Common myeloid progenitor, CD34-positive (primary cell): ENCODE results near the gene FBXO28.

Experiments
- CTCF ChIA-PET: fragments of 350-600 bp; sonication (Branson Sonifier 250); formaldehyde crosslinking; loops from one replicate; lab custom pipeline; 2021; ENCODE audit warnings: antibody characterized with exemption; lab: Charles Lee
- POLR2A ChIA-PET: fragments of 350-600 bp; sonication (Branson Sonifier 250); formaldehyde crosslinking; loops from one replicate; lab custom pipeline; 2021; ENCODE audit warnings: antibody characterized with exemption; lab: Charles Lee
- DNase-seq, 3 donors: peaks; one replicate each; pipeline versions ENCODE4 v3.0.0 to v3.0.0-alpha.2; 2013
- H3K27ac ChIP-seq, 2 experiments: 1 replicate in 1 of 2; 2 replicates in 1 of 2; pipeline ENCODE4 v1.7.0; 2013; ENCODE audit warnings: inconsistent platforms in 2 of 2, low read length in 2 of 2, mild to moderate bottlenecking in 2 of 2, low read depth in 1 of 2, moderate library complexity in 1 of 2; ENCODE audit not compliant: severe bottlenecking in 2 of 2, insufficient read depth in 1 of 2, poor library complexity in 1 of 2
- H3K27me3 ChIP-seq, 5 experiments: replicated peaks in 2 of 5; 1 replicate in 3 of 5; 2 replicates in 2 of 5; pipeline versions ENCODE4 v1.6.1 to v1.7.0; 2013; ENCODE audit warnings: low read length in 4 of 5, mild to moderate bottlenecking in 2 of 5, moderate library complexity in 2 of 5, inconsistent platforms in 1 of 5; ENCODE audit not compliant: insufficient read depth in 5 of 5, control insufficient read depth in 4 of 5
- H3K36me3 ChIP-seq, 4 experiments: 1 replicate in 2 of 4; 2 replicates in 2 of 4; pipeline versions ENCODE4 v1.6.1 to v1.7.0; 2013; ENCODE audit warnings: low read length in 3 of 4, control low read depth in 1 of 4, mild to moderate bottlenecking in 1 of 4; ENCODE audit not compliant: control insufficient read depth in 4 of 4, insufficient read depth in 4 of 4
- H3K4me1 ChIP-seq, 4 experiments: 1 replicate in 3 of 4; 2 replicates in 1 of 4; pipeline versions ENCODE4 v1.6.1 to v1.7.1; 2013; ENCODE audit warnings: low read length in 3 of 4, mild to moderate bottlenecking in 3 of 4, control low read depth in 1 of 4, inconsistent platforms in 1 of 4, moderate library complexity in 1 of 4; ENCODE audit not compliant: control insufficient read depth in 4 of 4, insufficient read depth in 4 of 4; ENCODE audit errors: control extremely low read depth in 1 of 4
- H3K4me3 ChIP-seq, 7 experiments: 1 replicate in 4 of 7; 2 replicates in 3 of 7; pipeline versions ENCODE4 v1.5.1 to v1.7.0; 2013; ENCODE audit warnings: mild to moderate bottlenecking in 7 of 7, low read length in 6 of 7, moderate library complexity in 6 of 7, inconsistent platforms in 2 of 7, low read depth in 2 of 7, control low read depth in 1 of 7; ENCODE audit not compliant: insufficient read depth in 4 of 7, control insufficient read depth in 1 of 7; ENCODE audit errors: extremely low read depth in 1 of 7
- H3K9me3 ChIP-seq, 5 experiments: 1 replicate in 4 of 5; 2 replicates in 1 of 5; pipeline versions ENCODE4 v1.6.1 to v1.7.1; 2013; ENCODE audit warnings: low read length in 4 of 5, mild to moderate bottlenecking in 2 of 5, inconsistent platforms in 1 of 5, low read depth in 1 of 5, moderate library complexity in 1 of 5; ENCODE audit not compliant: control insufficient read depth in 4 of 5, insufficient read depth in 2 of 5; ENCODE audit errors: control extremely low read depth in 1 of 5
- WGBS: methylation state at CpG from one replicate; pipeline ENCODE4 v1.1.5; 2013; ENCODE audit not compliant: insufficient coverage; 5-methylcytosine and 5-hydroxymethylcytosine counted together

FBXO28 gene

GRCh38 chr1:224109981-224110380, 3.9 kb upstream of the FBXO28 start:
- no peaks in the 10 kb centered on the region for H3K36me3 ChIP-seq
- no peak overlapping the region for H3K4me3 ChIP-seq
- H3K9me3 ChIP-seq: no peaks in the 10 kb centered on the region
- POLR2A ChIA-PET: no interaction called here
- peaks cover 5 to 13% (median 10%) of the 10 kb centered on the region in 4 experiments for H3K4me1 ChIP-seq
- no peak for DNase-seq
- no peak overlapping the region for H3K27ac ChIP-seq
- H3K27me3 ChIP-seq: no peaks in the 10 kb centered on the region
- CTCF ChIA-PET: interaction anchor here (1.0 kb wide), 1 partner anchor 26 kb away, joined by 3 read pairs; no protein-coding TSS in a partner anchor
- WGBS: no CpG with 5 or more reads among the region's 1 CpG

- no peaks in the 10 kb centered on the region for H3K36me3 ChIP-seq
- DNase-seq: no peak
- no CpG with 5 or more reads among the region's 10 CpGs for WGBS
- CTCF ChIA-PET: no interaction called here
- H3K4me1 ChIP-seq: peaks cover 7 to 25% (median 18%) of the 10 kb centered on the region in 4 experiments
- H3K4me3 ChIP-seq: peak overlapping the region in 4 of 7 experiments; percentile 80 to 96 (median 88)
- POLR2A ChIA-PET: no interaction called here
- no peaks in the 10 kb centered on the region for H3K9me3 ChIP-seq
- no peaks in the 10 kb centered on the region for H3K27me3 ChIP-seq
- peak overlapping the region in 1 of 2 experiments; percentile 83 for H3K27ac ChIP-seq
Observed at GRCh38 chr1:224113005-224113404, 906 bp upstream of the FBXO28 start.

- H3K9me3 ChIP-seq: no peaks in the 10 kb centered on the region
- peak overlapping the region; percentile 66 to 96 (median 82) for H3K4me3 ChIP-seq
- peaks cover 0 to under 1% (median under 1%) of the 10 kb centered on the region in 4 experiments for H3K36me3 ChIP-seq
- peaks cover 7 to 25% (median 18%) of the 10 kb centered on the region in 4 experiments for H3K4me1 ChIP-seq
- no CpG with 5 or more reads among the region's 2 CpGs for WGBS
- peak in 1 of 3 donors; percentile 33 for DNase-seq
- CTCF ChIA-PET: interaction anchor here (0.8 kb wide), 1 partner anchor 220 kb away, joined by 4 read pairs; no protein-coding TSS in a partner anchor
- peak overlapping the region; percentile 83 to 94 for H3K27ac ChIP-seq
- POLR2A ChIA-PET: interaction anchor here (1.2 kb wide), 1 partner anchor 220 kb away, joined by 3 read pairs; no protein-coding TSS in a partner anchor
- no peaks in the 10 kb centered on the region for H3K27me3 ChIP-seq
Observed at GRCh38 chr1:224113545-224113917, 380 bp upstream of the FBXO28 start.

DNA sequence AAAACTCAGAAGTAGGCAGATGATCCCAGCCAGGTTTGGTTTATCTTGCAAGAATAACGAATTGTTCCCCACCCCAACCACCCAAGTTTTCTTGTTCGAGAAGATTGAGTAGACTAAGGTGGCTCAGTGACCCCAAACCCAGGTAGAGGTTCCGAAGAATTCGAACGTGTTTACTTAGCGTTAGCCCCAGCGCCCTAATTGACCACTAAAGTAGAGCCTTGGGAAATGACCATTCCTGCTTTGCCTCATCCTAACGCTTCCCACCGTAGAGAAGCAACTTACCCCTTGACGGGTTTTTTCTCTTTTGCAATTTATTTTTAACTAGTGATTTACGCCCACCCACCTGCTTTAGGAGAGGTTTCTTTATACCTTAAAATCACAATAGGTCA, 870 bp downstream of the FBXO28 start:
- H3K4me1 ChIP-seq: peaks cover 7 to 25% (median 18%) of the 10 kb centered on the region in 4 experiments
- POLR2A ChIA-PET: interaction anchor here (0.6 kb wide), 1 partner anchor 337 kb away, joined by 3 read pairs; no protein-coding TSS in a partner anchor
- CTCF ChIA-PET: interaction anchor here (2.1 kb wide), 1 partner anchor 219 kb away, joined by 12 read pairs; no protein-coding TSS in a partner anchor
- peak overlapping the region; percentile 83 to 94 for H3K27ac ChIP-seq
- H3K4me3 ChIP-seq: peak overlapping the region; percentile 66 to 96 (median 82)
- H3K36me3 ChIP-seq: peaks cover 2 to 9% (median 6%) of the 10 kb centered on the region in 4 experiments
- 0% methylated on average over 5 of the region's 11 CpGs for WGBS
- H3K27me3 ChIP-seq: no peaks in the 10 kb centered on the region
- DNase-seq: no peak
- no peaks in the 10 kb centered on the region for H3K9me3 ChIP-seq

GRCh38 chr1:224116131-224116530, 2.2 kb downstream of the FBXO28 start:
- CTCF ChIA-PET: interaction anchor here (0.8 to 2.1 kb wide), 10 partner anchors 9 to 341 kb away, joined by 3 to 12 read pairs (median 4); partner anchors contain the start of gene NVL
- POLR2A ChIA-PET: interaction anchor here (0.6 kb wide), 2 partner anchors 221 to 386 kb away, joined by 3 read pairs; no protein-coding TSS in a partner anchor
- H3K4me1 ChIP-seq: peaks cover 7 to 25% (median 18%) of the 10 kb centered on the region in 4 experiments
- H3K4me3 ChIP-seq: no peak overlapping the region
- peak; percentile 65 to 75 (median 74) for DNase-seq
- H3K27ac ChIP-seq: peak overlapping the region in 1 of 2 experiments; percentile 26
- H3K27me3 ChIP-seq: no peaks in the 10 kb centered on the region
- peaks cover 2 to 9% (median 8%) of the 10 kb centered on the region in 4 experiments for H3K36me3 ChIP-seq
- 39% methylated on average over 3 of the region's 4 CpGs for WGBS
- H3K9me3 ChIP-seq: no peaks in the 10 kb centered on the region

DNA sequence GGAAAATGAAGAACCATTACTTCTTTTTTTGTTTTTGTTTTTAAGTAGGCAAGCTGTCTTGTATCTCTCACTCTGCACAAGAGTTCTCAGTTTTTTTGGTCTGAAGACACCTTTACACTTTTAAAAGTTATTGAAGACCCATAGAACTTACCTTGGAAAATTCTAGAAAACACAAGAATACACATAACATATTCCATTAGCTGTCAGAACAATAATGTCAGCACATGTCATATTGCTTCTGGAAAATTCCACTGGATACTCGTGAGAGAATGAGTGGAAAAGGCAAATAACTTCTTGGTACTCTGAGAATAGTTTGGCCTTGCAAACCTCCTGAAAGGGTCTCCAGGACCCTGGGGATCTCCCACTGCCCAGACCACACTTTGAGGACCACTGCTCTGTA, 4.8 kb downstream of the FBXO28 start:
- Histone ChIP-seq H3K4me1 (peaks cover 3 to 17% (median 11%) of the 10 kb centered on the region in 4 experiments), H3K27ac (no peak overlapping the region), H3K4me3 (no peak overlapping the region), H3K9me3 (no peaks in the 10 kb centered on the region), H3K36me3 (peaks cover 4 to 16% (median 9%) of the 10 kb centered on the region in 4 experiments), H3K27me3 (no peaks in the 10 kb centered on the region)
- no peak for DNase-seq
- 100% methylated on average over 1 of the region's 1 CpG for WGBS
- POLR2A ChIA-PET: no interaction called here
- CTCF ChIA-PET: interaction anchor here (0.6 to 1.4 kb wide), 2 partner anchors 339 to 348 kb away, joined by 3 read pairs; no protein-coding TSS in a partner anchor

DNA sequence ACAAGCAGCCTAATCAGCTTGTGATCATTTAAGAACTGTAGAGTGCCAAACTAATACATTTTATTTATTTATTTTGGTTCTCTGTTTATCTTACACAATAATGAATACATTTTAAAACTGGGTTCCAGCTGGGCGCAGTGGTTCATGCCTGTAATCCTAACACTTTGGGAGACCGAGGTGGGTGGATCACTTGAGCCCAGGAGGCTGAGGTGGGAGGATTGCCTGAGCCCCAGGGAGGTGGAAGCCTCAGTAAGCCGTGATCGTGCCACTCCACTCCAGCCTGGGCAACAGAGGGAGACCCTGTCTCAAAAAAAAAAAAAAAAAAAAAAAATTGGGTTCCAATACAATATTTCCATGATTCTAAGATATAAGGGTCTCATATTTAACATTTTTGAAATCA, 9.2 kb downstream of the FBXO28 start:
- Histone ChIP-seq H3K4me1 (no peaks in the 10 kb centered on the region), H3K36me3 (peaks cover 4 to 16% (median 10%) of the 10 kb centered on the region in 4 experiments), H3K27ac (no peak overlapping the region), H3K9me3 (no peaks in the 10 kb centered on the region), H3K27me3 (no peaks in the 10 kb centered on the region), H3K4me3 (no peak overlapping the region)
- CTCF ChIA-PET: no interaction called here
- no peak for DNase-seq
- POLR2A ChIA-PET: no interaction called here
- 100% methylated on average over 2 of the region's 4 CpGs for WGBS
